Measurements from ENCODE around the gene PEAK3.

The PEAK3 gene

GRCh38 chr19:2230033-2230531, 51.9 kb downstream of the PEAK3 start:
- no peak for DNase-seq (ENCODE audit: low spot score)
- no peak for TF ChIP-seq CTCF (IDR thresholded peaks at IDR 0.05; ENCODE audit: extremely low read depth, missing control alignments)

- TF ChIP-seq CTCF (IDR thresholded peaks at IDR 0.05; ENCODE audit: extremely low read depth, missing control alignments), result no peak
Measured at GRCh38 chr19:2229103-2230032, 52.6 kb downstream of the PEAK3 start.

GRCh38 chr19:2228157-2229030, 53.6 kb downstream of the PEAK3 start:
- no peak for DNase-seq (ENCODE audit: low spot score)
- TF ChIP-seq CTCF (IDR thresholded peaks at IDR 0.05; ENCODE audit: extremely low read depth, missing control alignments), result no peak

More at GRCh38 chr19:2229103-2230032, 52.6 kb downstream of the PEAK3 start:
- DNase-seq (ENCODE audit: low spot score), result no peak

- TF ChIP-seq CTCF (IDR thresholded peaks at IDR 0.05; ENCODE audit: extremely low read depth, missing control alignments), result no peak
- no peak for DNase-seq (ENCODE audit: low spot score)
Measured at GRCh38 chr19:2227415-2228156, 54.4 kb downstream of the PEAK3 start.

- no peak for DNase-seq (ENCODE audit: low spot score)
- no peak for TF ChIP-seq CTCF (IDR thresholded peaks at IDR 0.05; ENCODE audit: extremely low read depth, missing control alignments)
Measured at GRCh38 chr19:2226840-2227360, 55.1 kb downstream of the PEAK3 start.

GRCh38 chr19:2226051-2226839, 55.7 kb downstream of the PEAK3 start:
- no peak for DNase-seq (ENCODE audit: low spot score)
- no peak for TF ChIP-seq CTCF (IDR thresholded peaks at IDR 0.05; ENCODE audit: extremely low read depth, missing control alignments)
